Measurements from ENCODE around the gene KLHL11.
"Not testable (repeated sequence)": the region's sequence is repeated elsewhere in the genome, so short reads cannot be mapped to it uniquely, and the experiment has no call there.

Gene KLHL11

GRCh38 chr17:41835800-41836549 lies 29.2 kb downstream of the KLHL11 start, which contains the start of gene NT5C3B:
Gene NT5C3B (minus strand): TSS chr17:41836232. CDS start chr17:41836193, 39 bp downstream.
- peak; percentile 67 for DNase-seq

DNA sequence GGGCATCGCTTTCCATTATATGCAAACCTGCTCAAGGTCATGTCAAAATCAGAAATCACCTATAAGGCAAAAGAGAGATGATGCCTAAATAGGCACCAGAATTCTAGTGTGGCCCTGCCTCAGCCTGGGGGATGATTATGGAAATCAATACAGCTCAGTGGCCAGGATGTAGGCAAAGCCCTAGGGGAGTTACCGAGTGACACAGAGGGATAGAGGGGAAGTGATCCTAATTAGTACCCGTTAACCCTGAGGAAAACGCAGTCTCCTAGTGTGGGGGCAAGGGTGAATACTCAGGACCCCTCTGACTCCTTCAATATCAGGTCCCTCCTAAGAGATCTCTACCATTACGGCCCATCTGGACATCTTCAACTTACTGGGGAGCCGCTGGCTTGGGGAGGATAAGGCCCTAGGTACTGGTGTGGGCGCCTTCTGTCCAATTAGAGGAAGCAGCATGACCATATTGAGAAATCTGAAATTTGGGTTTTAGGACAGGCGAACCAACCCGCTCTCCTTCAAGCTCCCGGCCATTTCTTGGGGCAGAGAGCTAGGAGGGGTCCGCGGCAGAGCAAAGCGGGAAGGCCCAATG lies 29.9 kb downstream of the KLHL11 start:
- DNase-seq = no peak

DNA sequence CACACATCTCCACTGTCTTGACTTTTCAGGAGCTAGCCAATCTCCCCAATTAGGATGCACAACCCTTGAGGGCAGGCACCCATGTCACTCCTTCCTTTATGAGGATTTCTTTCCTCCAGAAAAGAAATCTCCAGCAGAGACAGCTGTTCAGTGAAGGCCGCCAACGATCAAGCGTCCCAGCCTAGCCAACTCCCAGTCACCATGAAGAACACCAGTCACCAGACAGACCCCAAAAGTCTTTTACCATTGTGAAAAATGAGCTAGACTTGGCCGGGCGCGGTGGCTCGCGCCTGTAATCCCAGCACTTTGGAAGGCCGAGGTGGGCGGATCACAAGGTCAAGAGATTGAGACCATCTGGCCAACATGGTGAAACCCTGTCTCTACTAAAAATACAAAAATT lies 35.3 kb downstream of the KLHL11 start:
- DNase-seq = not testable (repeated sequence)

DNA sequence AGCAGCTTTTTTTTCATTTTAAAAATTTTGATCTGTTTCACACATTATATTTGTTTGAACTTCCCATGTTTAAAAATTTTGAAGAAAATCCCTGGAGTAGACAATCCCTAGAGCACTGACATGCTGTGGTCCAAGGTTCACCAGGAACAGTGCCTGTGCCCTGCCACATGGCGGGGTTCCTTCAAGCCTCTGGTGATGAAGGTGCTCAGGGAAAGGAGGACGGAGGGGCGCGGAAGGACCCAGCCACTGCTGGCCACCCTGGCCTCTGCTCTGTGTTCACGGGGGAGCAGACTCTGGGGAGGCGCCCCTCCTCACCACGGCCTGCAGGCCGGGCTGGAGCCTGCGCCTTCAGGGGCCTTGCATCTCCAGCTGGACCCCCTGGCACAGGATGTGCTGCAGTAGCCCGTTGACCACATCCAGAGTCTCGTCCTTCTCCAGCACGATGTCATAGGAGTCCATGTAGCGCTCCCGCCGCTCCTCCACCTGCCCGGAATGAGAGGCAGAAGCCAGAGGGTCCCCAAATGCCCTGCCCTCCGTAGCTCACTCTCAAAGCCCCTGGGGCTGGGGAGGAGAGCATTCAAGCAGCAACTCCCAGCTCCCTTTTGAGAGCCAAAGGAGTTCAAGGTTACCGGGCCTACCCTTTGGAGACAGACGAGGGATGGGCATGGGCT lies 39.9 kb downstream of the KLHL11 start:
- DNase-seq = no peak

DNA sequence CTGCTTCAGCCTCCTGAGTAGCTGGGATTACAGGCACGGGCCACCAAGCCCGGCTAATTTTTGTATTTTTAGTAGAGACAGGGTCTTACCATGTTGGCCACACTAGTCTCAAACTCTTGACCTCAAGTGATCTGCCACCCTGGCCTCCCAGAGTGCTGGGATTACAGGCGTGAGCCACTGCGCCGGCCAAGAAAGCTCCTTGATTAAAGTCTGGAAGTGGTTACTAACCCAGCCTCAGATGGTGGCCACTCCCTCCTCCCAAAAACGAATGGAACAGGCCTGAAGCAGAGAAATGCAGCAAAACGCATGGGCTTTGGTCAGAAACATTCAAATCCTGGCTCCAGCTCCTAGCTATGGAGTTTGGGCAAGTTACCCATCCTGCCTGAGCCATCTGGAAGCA lies 41.1 kb downstream of the KLHL11 start:
- DNase-seq = no peak

DNA sequence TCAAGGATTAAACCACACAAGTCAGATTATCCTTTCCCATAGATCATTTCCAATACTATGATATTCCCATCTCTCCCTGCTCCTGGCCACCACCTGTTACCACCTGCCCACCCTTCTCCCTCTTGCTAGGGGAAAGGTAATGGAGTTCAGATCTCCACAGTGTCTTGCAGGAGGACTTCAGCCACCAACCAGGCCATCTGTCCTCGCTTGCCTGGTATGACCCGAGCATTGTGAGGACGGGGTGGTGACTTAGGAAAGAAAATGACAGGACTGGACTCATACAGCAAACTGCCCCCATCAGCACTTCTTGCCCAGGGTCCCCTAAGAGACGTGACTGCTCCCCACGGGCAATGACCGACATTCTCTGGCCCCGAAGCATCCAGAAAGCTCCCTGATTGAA lies 41.6 kb downstream of the KLHL11 start:
- DNase-seq = no peak

DNA sequence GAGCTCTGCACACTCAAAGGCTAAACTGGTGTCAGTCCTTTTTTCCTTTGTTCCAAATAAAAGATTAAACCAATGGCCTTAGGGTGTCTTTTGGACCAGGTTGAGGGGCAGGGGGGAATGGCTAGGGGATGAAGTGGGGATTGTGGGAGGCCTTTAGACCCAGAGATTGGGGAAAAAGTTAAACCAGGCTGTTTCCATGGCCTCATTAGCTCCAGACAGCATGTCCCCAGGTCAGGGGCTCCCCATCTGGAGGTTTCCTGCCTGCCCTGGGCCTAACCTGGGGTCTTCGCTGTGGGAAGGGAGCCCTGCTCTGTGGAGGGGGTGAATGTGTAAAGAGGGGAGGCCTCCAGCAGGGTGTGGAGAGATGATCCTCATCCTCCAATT lies 42.1 kb downstream of the KLHL11 start:
- DNase-seq = no peak

DNA sequence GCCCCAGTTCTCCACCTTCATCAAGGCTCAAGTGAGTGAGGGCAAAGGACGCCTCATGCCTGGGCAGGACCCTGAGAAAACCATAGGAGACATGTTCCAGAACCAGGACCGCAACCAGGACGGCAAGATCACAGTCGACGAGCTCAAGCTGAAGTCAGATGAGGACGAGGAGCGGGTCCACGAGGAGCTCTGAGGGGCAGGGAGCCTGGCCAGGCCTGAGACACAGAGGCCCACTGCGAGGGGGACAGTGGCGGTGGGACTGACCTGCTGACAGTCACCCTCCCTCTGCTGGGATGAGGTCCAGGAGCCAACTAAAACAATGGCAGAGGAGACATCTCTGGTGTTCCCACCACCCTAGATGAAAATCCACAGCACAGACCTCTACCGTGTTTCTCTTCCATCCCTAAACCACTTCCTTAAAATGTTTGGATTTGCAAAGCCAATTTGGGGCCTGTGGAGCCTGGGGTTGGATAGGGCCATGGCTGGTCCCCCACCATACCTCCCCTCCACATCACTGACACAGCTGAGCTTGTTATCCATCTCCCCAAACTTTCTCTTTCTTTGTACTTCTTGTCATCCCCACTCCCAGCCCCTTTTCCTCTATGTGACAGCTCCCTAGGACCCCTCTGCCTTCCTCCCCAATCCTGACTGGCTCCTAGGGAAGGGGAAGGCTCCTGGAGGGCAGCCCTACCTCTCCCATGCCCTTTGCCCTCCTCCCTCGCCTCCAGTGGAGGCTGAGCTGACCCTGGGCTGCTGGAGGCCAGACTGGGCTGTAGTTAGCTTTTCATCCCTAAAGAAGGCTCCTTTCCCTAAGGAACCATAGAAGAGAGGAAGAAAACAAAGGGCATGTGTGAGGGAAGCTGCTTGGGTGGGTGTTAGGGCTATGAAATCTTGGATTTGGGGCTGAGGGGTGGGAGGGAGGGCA lies 42.7 kb downstream of the KLHL11 start:
- DNase-seq = no peak

DNA sequence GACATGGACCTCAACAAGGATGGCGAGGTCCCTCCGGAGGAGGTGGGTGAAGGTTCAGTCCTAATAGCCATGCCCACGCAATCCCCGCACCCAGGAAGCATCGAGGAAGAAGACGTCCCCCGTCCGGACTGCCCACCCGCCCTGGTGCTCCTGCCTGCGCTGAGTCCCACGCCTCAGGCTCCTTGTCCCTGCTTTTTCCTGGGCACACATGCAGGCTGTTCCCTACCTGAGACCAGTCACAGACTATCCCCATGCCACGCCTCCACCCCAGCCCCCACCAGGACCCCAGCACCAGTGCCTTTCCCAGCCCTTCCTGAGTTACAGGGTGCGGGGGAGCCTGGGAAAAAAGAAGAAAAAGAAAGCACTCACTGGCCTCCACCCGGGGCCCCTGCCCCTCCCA lies 43.4 kb downstream of the KLHL11 start:
- DNase-seq = no peak

DNA sequence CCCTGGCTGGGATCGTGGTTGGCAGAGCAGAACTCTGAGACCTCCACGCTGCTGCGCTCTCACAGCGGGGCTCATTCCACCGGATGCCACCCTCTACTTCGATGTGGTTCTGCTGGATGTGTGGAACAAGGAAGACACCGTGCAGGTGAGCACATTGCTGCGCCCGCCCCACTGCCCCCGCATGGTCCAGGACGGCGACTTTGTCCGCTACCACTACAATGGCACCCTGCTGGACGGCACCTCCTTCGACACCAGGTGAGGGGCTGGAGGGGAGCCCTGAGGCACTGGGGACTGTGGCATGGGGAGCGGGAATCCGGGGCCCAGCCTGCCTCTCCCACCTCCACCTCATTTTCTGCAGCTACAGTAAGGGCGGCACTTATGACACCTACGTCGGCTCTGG lies 47.2 kb downstream of the KLHL11 start:
- DNase-seq = no peak

- no peak for DNase-seq
Measured at GRCh38 chr17:41816637-41817320, 48.4 kb downstream of the KLHL11 start.

DNA sequence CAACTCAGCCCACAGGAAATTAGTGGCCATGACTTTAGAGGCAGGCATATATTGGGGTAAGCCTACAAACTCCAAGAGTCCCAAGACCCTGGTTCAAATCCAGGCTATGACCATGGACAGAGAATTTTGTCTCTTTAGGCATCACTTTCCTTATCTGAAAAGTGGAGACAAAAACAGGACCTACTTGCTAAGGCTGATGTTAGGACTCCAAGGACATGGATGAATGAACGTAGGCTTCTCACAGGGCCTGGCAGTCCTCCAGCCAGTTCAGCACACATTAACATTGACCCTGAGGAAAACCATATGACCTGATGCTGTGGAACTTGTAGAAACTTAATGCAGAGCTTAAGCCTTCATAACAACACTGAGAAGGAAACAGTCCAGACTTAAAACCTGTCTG lies 51.0 kb downstream of the KLHL11 start:
- peak; percentile 13 for DNase-seq

DNA sequence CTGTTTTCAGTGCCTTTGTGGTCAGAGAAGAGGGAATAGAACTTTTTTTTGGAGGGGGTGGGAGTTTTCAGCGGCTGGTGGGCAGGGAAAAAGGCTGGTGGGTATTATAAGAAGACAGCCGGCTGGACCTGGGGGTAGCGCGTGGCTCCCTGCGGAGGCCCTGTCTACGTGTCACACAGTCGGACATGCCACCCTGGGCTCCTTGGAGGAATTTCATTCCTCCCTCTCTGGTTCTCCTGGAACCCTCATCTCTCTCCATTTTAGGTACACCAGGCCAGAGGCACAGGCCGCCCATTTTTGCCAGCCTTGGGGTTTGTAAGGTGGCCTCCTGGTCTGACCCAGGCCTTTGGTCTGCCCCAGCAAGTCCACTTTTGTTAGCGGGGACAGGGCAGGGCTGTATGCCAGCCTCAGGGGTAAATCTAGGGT lies 51.5 kb downstream of the KLHL11 start:
- DNase-seq = peak; percentile 34

DNA sequence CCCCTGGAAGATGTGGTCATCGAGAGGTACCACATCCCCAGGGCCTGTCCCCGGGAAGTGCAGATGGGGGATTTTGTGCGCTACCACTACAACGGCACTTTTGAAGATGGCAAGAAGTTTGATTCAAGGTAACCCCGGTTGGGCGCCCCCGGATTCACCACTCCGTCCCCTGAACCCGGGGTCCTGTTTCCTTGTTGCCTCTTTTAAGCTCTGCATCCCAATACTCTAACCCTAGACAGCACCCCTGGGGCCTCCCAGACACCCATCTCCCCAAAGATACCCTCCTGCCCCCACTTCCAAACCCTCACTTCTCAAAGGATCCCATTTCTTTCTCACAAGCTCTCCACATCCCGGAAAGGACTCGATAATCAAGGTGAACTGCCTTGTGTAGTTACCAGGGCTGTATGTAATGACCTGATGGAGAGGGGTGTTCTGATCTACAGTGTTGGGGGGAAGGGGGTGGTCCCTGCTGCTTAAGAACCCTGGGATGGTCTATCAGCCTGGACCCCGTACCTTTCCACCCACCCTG lies 52.0 kb downstream of the KLHL11 start:
- no peak for DNase-seq

- DNase-seq = peak; percentile 92
Measured at GRCh38 chr17:41812381-41813151, 52.7 kb downstream of the KLHL11 start, which contains the start of gene FKBP10. Gene FKBP10 (plus strand): TSS chr17:41813004. CDS start chr17:41813035, 31 bp downstream.

DNA sequence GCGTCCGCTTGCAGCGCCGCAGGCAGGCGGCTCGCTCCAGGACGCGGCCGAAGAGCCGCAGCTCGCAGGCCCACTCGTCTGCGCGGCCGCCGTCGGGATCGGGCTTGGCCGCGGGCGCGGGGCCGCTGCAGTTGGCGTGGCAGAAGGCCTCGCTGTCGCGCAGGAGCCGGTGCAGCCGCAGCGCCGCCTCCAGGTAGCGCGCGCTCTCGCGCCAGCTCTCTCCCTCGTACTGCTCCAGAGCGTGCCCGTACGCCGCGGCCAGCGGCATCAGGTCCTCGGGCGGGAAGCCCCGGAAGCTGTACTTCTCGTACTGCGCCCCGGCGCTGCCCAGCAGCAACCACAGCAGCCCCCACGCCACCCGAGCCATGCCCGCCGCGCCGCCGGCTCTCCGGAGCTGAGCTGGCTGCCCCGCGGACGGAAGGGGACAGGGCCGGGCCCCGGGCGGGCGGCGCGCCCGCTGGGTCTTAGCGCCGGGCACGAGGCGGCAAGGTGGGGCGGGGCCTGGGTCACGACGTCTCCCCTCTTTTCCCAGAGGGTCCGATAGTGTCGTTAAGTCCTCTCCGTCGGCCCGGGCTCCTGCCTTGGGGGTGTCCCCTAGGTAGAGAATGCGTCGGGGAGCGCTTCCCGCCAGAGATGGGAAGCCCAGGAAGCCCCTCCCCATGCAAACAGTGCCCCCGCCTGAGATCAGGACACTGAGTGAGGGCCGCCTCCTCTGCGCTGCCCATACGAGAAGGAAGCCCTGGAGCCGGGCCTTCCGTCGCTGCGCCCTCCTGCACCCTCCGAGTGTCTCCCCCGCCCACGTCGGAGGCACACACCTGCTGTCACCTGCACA lies 53.5 kb downstream of the KLHL11 start, which contains the start of gene P3H4:
TSS of gene P3H4 (minus strand) at position 401 of the 832 bp plus-strand sequence. CDS start at position 367, 34 bp downstream.
- DNase-seq = peak; percentile 81

GRCh38 chr17:41810659-41811548 lies 54.3 kb downstream of the KLHL11 start:
- DNase-seq = no peak

DNA sequence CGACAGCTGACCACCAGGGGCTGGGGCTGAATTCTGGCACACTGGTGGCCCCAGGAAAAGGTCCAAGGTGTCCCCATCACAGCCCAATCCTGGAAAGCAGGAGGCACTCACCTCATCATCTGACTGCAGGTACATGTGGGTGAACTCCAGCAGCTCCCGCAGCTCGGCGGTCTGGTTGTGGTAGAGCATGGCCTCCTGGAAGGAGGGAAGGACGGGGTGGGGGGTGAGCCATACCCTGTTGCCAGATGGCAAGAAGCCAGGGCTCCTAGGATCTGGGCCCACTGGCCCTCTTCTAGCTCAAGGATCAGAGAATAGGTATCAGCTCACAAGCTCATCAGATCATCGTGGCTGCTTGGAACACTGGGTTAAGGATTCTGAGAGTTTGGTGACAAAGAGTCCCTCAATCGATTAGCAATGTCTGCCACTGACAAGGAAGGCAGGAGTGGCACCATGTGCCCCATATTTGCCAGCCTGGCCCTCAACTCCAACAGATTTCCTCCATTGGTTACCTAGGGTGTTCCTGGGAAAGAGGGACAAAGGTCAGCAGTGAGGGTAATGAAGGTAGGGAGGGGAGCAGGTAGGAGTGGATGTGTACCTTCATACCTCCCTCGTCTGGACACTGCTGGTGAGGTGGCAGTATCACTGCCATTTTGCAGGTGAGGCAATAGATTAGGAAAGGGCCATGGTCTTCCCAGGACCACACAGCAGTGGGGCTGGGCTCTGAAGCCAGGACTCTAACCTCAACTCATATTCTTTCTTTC lies 58.4 kb downstream of the KLHL11 start:
- no peak for DNase-seq

Measured in fibroblast of skin of back (primary cell).